Measurements from ENCODE around the gene OSBPL9.

DNA sequence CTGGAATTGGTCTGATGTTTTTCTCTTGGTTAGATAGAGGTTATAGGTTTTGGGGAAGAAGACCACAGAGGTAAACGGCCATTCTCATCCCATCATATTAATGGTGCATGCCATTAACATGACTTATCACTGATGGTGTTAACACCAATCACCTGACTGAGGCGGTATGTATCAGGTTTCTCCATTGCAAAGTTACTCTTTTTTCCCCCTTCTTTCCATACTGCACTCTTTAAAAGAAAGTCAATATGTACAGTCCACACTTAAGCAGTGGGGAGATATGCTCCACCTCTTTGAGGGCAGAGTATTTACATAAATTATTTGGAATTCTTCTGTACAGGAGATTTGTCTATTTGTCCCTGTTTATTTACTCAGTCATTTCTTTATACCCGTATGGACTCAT, 35.7 kb upstream of the OSBPL9 start:
- TF ChIP-seq, protein P1, sequence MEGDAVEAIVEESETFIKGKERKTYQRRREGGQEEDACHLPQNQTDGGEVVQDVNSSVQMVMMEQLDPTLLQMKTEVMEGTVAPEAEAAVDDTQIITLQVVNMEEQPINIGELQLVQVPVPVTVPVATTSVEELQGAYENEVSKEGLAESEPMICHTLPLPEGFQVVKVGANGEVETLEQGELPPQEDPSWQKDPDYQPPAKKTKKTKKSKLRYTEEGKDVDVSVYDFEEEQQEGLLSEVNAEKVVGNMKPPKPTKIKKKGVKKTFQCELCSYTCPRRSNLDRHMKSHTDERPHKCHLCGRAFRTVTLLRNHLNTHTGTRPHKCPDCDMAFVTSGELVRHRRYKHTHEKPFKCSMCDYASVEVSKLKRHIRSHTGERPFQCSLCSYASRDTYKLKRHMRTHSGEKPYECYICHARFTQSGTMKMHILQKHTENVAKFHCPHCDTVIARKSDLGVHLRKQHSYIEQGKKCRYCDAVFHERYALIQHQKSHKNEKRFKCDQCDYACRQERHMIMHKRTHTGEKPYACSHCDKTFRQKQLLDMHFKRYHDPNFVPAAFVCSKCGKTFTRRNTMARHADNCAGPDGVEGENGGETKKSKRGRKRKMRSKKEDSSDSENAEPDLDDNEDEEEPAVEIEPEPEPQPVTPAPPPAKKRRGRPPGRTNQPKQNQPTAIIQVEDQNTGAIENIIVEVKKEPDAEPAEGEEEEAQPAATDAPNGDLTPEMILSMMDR (IDR thresholded peaks at IDR 0.05): no peak
- no peak for TF ChIP-seq EP300 (IDR thresholded peaks at IDR 0.05)
- TF ChIP-seq POLR2AphosphoS5 (IDR thresholded peaks at IDR 0.05): no peak
